IMR-90 (cell line): ENCODE measurements around the gene MMP23B. TPM values are rescaled to one million over a fixed set of nuclear protein-coding genes. Genes with fewer than 3 reads are reported as not detected.

Source experiments
- ATAC-seq: fragments of 200-7000 bp; cut with Tn5 transposase; 2 replicates; pipeline ENCODE4 v1.9.1; 2020; ENCODE audit warnings: low read depth, mild to moderate bottlenecking, moderate library complexity
- BruUV-seq: library from RNA; stranded (reverse); fragments of 400-500 nt; replicated peaks from 2 replicates; lab custom pipeline; 2021; lab: Mats Ljungman, UMichigan
- CTCF ChIA-PET: fragments of 300-600 bp; formaldehyde crosslinking; extraction: SDS; loops from one replicate; lab custom pipeline; 2021; ENCODE audit warnings: antibody characterized with exemption; lab: Yijun Ruan, JAX
- POLR2A ChIA-PET: fragments of 300-600 bp; sonication (Branson Sonifier 250); formaldehyde crosslinking; loops from one replicate; lab custom pipeline; 2022; ENCODE audit warnings: antibody characterized with exemption; ENCODE audit not compliant: unreplicated experiment; lab: Charles Lee
- DNase-seq: peaks from one replicate; pipeline ENCODE4 v3.0.0; 2013
- H2AFZ ChIP-seq: replicated peaks from 2 replicates; pipeline ENCODE3; 2013; ENCODE audit warnings: low read length, mild to moderate bottlenecking; ENCODE audit not compliant: poor library complexity
- H2AK5ac ChIP-seq: 2 replicates; pipeline ENCODE4 v1.6.1; 2013; ENCODE audit warnings: low read depth, low read length, inconsistent platforms
- H2AK9ac ChIP-seq: replicated peaks from 2 replicates; pipeline ENCODE3; 2013; ENCODE audit warnings: mild to moderate bottlenecking, low read depth, low read length, moderate library complexity; ENCODE audit not compliant: poor library complexity
- H2BK120ac ChIP-seq: 2 replicates; pipeline ENCODE4 v1.6.1; 2013; ENCODE audit warnings: low read depth, low read length, inconsistent platforms
- H2BK15ac ChIP-seq: 3 replicates; pipeline ENCODE4 v1.6.1; 2013; ENCODE audit warnings: low read depth, low read length, inconsistent platforms
- H2BK20ac ChIP-seq: 2 replicates; pipeline ENCODE4 v1.6.1; 2013; ENCODE audit warnings: low read depth, mild to moderate bottlenecking, inconsistent platforms, low read length, moderate library complexity
- H2BK5ac ChIP-seq: 2 replicates; pipeline ENCODE4 v1.6.1; 2013; ENCODE audit warnings: mild to moderate bottlenecking, low read depth, low read length, inconsistent platforms; ENCODE audit not compliant: poor library complexity, severe bottlenecking
- H3K14ac ChIP-seq: replicated peaks from 2 replicates; pipeline ENCODE4 v1.6.1; 2013; ENCODE audit warnings: low read depth, low read length, inconsistent platforms
- H3K18ac ChIP-seq: 2 replicates; pipeline ENCODE4 v1.6.1; 2013; ENCODE audit warnings: low read depth, low read length, control low read depth
- H3K23ac ChIP-seq: 2 replicates; pipeline ENCODE4 v1.6.1; 2013; ENCODE audit warnings: low read depth, low read length, inconsistent platforms
- H3K27ac ChIP-seq: 2 replicates; pipeline ENCODE4 v1.5.1; 2013; ENCODE audit warnings: mild to moderate bottlenecking, control low read depth, low read length; ENCODE audit not compliant: insufficient read depth
- H3K27me3 ChIP-seq: 2 replicates; pipeline ENCODE4 v1.6.1; 2013; ENCODE audit warnings: low read length; ENCODE audit not compliant: control insufficient read depth, insufficient read depth
- H3K36me3 ChIP-seq: 2 replicates; pipeline ENCODE4 v1.6.1; 2013; ENCODE audit warnings: low read length, mixed read lengths; ENCODE audit not compliant: control insufficient read depth, insufficient read depth
- H3K4ac ChIP-seq: 2 replicates; pipeline ENCODE4 v1.6.1; 2013; ENCODE audit warnings: low read depth, low read length, inconsistent platforms
- H3K4me1 ChIP-seq: 2 replicates; pipeline ENCODE4 v1.6.1; 2013; ENCODE audit warnings: low read length, mixed read lengths; ENCODE audit not compliant: control insufficient read depth, insufficient read depth
- H3K4me2 ChIP-seq: 2 replicates; pipeline ENCODE4 v1.6.1; 2013; ENCODE audit warnings: low read depth, mild to moderate bottlenecking, control low read depth, low read length, moderate library complexity
- H3K4me3 ChIP-seq: 2 replicates; pipeline ENCODE4 v1.5.1; 2013; ENCODE audit warnings: low read depth, mild to moderate bottlenecking, control low read depth, low read length, moderate library complexity; ENCODE audit not compliant: insufficient read depth
- H3K56ac ChIP-seq: 2 replicates; pipeline ENCODE4 v1.6.1; 2013; ENCODE audit warnings: low read length, inconsistent platforms; ENCODE audit not compliant: insufficient read depth; ENCODE audit errors: extremely low read depth
- H3K79me1 ChIP-seq, 2 experiments: 2 replicates each; pipeline ENCODE4 v1.6.1; 2013; ENCODE audit warnings: low read length in 2 of 2, inconsistent platforms in 1 of 2, low read depth in 1 of 2
- H3K9ac ChIP-seq: 2 replicates; pipeline ENCODE4 v1.6.1; 2013; ENCODE audit warnings: low read depth, low read length, control low read depth
- H3K9me1 ChIP-seq: 2 replicates; pipeline ENCODE4 v1.6.1; 2013; ENCODE audit warnings: low read length, inconsistent platforms; ENCODE audit not compliant: insufficient read depth
- H3K9me3 ChIP-seq: 2 replicates; pipeline ENCODE4 v1.6.1; 2013; ENCODE audit warnings: low read length; ENCODE audit not compliant: control insufficient read depth, insufficient read depth
- H4K20me1 ChIP-seq: 2 replicates; pipeline ENCODE4 v1.6.1; 2013; ENCODE audit warnings: low read length, inconsistent platforms; ENCODE audit not compliant: insufficient read depth
- H4K5ac ChIP-seq: 2 replicates; pipeline ENCODE4 v1.6.1; 2013; ENCODE audit warnings: mild to moderate bottlenecking, low read depth, low read length, control low read depth
- H4K8ac ChIP-seq, 2 experiments: 2 replicates each; pipeline ENCODE4 v1.6.1; 2013; ENCODE audit warnings: low read depth in 2 of 2, low read length in 2 of 2, control low read depth in 1 of 2, inconsistent platforms in 1 of 2
- H4K91ac ChIP-seq: 2 replicates; pipeline ENCODE4 v1.6.1; 2013; ENCODE audit warnings: low read depth, low read length, inconsistent platforms; ENCODE audit not compliant: insufficient read depth
- BHLHE40 ChIP-seq: fragments of 150-350 bp; IDR thresholded peaks from 2 replicates; pipeline ENCODE4 v1.6.1; 2016; ENCODE audit warnings: mild to moderate bottlenecking, low read depth, low read length
- CEBPB ChIP-seq: IDR thresholded peaks from 2 replicates; pipeline ENCODE4 v1.6.1; 2012; ENCODE audit warnings: low read depth, low read length, improper control_type of control experiment
- CHD1 ChIP-seq: IDR thresholded peaks from 2 replicates; pipeline ENCODE4 v1.6.1; 2012; ENCODE audit warnings: low read depth, low read length, improper control_type of control experiment
- FOS ChIP-seq: fragments of 150-350 bp; IDR thresholded peaks from 2 replicates; pipeline ENCODE4 v1.6.1; 2016; ENCODE audit warnings: low read depth, low read length
- MAFK ChIP-seq: IDR thresholded peaks from 2 replicates; pipeline ENCODE4 v1.6.1; 2012; ENCODE audit warnings: low read depth, low read length, improper control_type of control experiment
- MAZ ChIP-seq: IDR thresholded peaks from 2 replicates; pipeline ENCODE4 v1.6.1; 2012; ENCODE audit warnings: low read depth, mild to moderate bottlenecking, low read length, improper control_type of control experiment, moderate library complexity, borderline replicate concordance
- RCOR1 ChIP-seq: IDR thresholded peaks from 2 replicates; pipeline ENCODE4 v1.6.1; 2012; ENCODE audit warnings: mild to moderate bottlenecking, low read length, improper control_type of control experiment; ENCODE audit not compliant: insufficient replicate concordance
- RFX5 ChIP-seq: IDR thresholded peaks from 2 replicates; pipeline ENCODE4 v1.8.0; 2012; ENCODE audit warnings: low read depth, mild to moderate bottlenecking, low read length, moderate library complexity
- SMC3 ChIP-seq: fragments of 150-350 bp; IDR thresholded peaks from 2 replicates; pipeline ENCODE4 v1.6.1; 2016; ENCODE audit warnings: low read depth, mild to moderate bottlenecking, antibody characterized with exemption, low read length, moderate library complexity
- WGBS, 2 experiments: methylation state at CpG; one replicate each; pipeline versions ENCODE4 v1.1.5 to v1.1.7; 2013; ENCODE audit warnings: missing lambda C conversion rate in 2 of 2; ENCODE audit not compliant: insufficient read length in 1 of 2; ENCODE audit errors: extremely low coverage in 2 of 2; 5-methylcytosine and 5-hydroxymethylcytosine counted together
- dilution Hi-C: fragments of 300-500 bp; cut with HindIII; formaldehyde crosslinking; loops from one replicate; pipeline ENCODE4 v1.14.3; 2018; ENCODE audit warnings: low sequenced_read_pairs; ENCODE audit not compliant: unreplicated experiment
- in situ Hi-C: fragments of 300-500 bp; cut with MboI; formaldehyde crosslinking; loops from 3 replicates; pipeline ENCODE4 v1.14.3; 2019; ENCODE audit warnings: low sequenced_read_pairs, inconsistent platforms, mixed read lengths
- intact Hi-C: fragments of 100-400 bp; cut with micrococcal nuclease; formaldehyde crosslinking; loops from 2 replicates; pipeline ENCODE4 v1.10.0; 2022
- polyA plus RNA-seq, 3 experiments: library from polyadenylated mRNA; depleted of rRNA; stranded (reverse); fragments of >200 nt; gene quantifications; 2 replicates each; pipeline ENCODE4 v1.2.3, GENCODE V29; 2012; ENCODE audit warnings: low replicate concordance in 1 of 3
- total RNA-seq: library from RNA; depleted of rRNA; stranded (reverse); fragments of >200 nt; gene quantifications from 2 replicates; pipeline ENCODE4 v1.2.3, GENCODE V29; 2012
- TF ChIP-seq, protein P1 (sequence below): fragments of 150-350 bp; IDR thresholded peaks from 2 replicates; pipeline ENCODE4 v1.6.1; 2017; ENCODE audit warnings: mild to moderate bottlenecking, antibody characterized with exemption, low read length, low read depth

The MMP23B gene
- total and polyA plus RNA-seq, 2 of the 4 experiments (the other 2 are of a cell fraction): 1.1 to 5.4 TPM

GRCh38 chr1:1680031-1680911 lies 48.3 kb downstream of the MMP23B start:
- no peak overlapping the region for H3K18ac ChIP-seq
- no peak overlapping the region for H3K14ac ChIP-seq
- no peak overlapping the region for H4K8ac ChIP-seq
- H3K23ac ChIP-seq: no peak overlapping the region
- peaks cover 2% of the 10 kb centered on the region; the same call in 1 of the 2 replicates for H3K4me1 ChIP-seq
- no peak overlapping the region for H4K91ac ChIP-seq
- H4K5ac ChIP-seq: no peak overlapping the region
- H3K9me1 ChIP-seq: peaks cover 9% of the 10 kb centered on the region; the same call in 1 of the 2 replicates
- no peak overlapping the region for H2BK20ac ChIP-seq
- ChIA-PET POLR2A (no interaction called here), CTCF (interaction anchor here (0.7 kb wide), 1 partner anchor 391 kb away, joined by 6 read pairs; no protein-coding TSS in a partner anchor)
- H3K4me3 ChIP-seq: no peak overlapping the region
- DNase-seq: no peak
- no peak overlapping the region for H3K9ac ChIP-seq
- no peak overlapping the region for H2BK5ac ChIP-seq
- H3K36me3 ChIP-seq: peaks cover 21% of the 10 kb centered on the region
- no peak overlapping the region for H2BK15ac ChIP-seq
- in situ Hi-C loops: no loop called here
- no peaks in the 10 kb centered on the region for H3K27me3 ChIP-seq
- no peak overlapping the region for H3K56ac ChIP-seq
- H3K27ac ChIP-seq: no peak overlapping the region
- no peak for TF ChIP-seq BHLHE40
- no peak for TF ChIP-seq RCOR1
- no peak for TF ChIP-seq RFX5
- no peak for TF ChIP-seq CHD1
- no peak for TF ChIP-seq CEBPB
- TF ChIP-seq MAFK: no peak
- no peak for TF ChIP-seq MAZ
- no peak for TF ChIP-seq FOS
- TF ChIP-seq, protein P1, sequence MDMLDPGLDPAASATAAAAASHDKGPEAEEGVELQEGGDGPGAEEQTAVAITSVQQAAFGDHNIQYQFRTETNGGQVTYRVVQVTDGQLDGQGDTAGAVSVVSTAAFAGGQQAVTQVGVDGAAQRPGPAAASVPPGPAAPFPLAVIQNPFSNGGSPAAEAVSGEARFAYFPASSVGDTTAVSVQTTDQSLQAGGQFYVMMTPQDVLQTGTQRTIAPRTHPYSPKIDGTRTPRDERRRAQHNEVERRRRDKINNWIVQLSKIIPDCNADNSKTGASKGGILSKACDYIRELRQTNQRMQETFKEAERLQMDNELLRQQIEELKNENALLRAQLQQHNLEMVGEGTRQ: no peak
- no peak for TF ChIP-seq SMC3
- H4K20me1 ChIP-seq: peaks cover 39% of the 10 kb centered on the region
- BruUV-seq: no TSS peak
- no peak overlapping the region for H2BK120ac ChIP-seq
- H2AK9ac ChIP-seq: no peak overlapping the region
- intact Hi-C loops: no loop called here
- H3K9me3 ChIP-seq: no peaks in the 10 kb centered on the region
- no peak overlapping the region for H3K4ac ChIP-seq
- peaks cover 18 to 60% of the 10 kb centered on the region in 2 experiments for H3K79me1 ChIP-seq
- WGBS, 2 experiments: 96% methylated on average over 16 of the region's 32 CpGs; no CpG with 5 or more reads in 1 of the 2 experiments
- no peak overlapping the region for H2AFZ ChIP-seq
- dilution Hi-C loops: no loop called here
- H2AK5ac ChIP-seq: no peak overlapping the region
- no peak for ATAC-seq
- no peak overlapping the region for H3K4me2 ChIP-seq
